ENCODE data around the gene THRAP3. TPM values are rescaled to one million over a fixed set of nuclear protein-coding genes. Genes with fewer than 3 reads are reported as not detected.
A peak's percentile ranks its signal among the peaks of the same experiment; 100 is the strongest.

THRAP3 gene
- polyA plus RNA-seq, 1 experiment, result 76.0 TPM

DNA sequence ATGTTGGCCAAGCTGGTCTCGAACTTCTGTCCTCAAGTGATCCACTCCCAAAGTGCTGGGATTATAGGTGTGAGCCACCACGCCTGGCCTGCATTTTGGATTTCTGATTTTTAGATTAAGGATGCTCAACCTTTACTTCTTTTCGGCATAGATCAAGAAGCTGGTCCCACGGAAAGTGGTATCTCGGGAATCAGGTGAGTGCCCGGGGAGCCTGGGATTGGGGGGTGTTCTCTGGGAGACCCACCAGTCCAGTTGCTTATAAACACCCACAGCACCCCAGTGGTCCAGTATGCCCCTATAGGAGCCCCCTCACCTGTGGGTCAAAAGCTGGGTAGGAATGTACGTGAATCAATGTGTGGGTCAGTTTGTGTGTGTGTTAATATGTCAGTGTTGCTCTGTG is 85.2 kb downstream of the THRAP3 start:
- ChIA-PET CTCF (interaction anchor here (0.6 to 4.0 kb wide), 4 partner anchors 9 to 160 kb away, joined by 3 to 22 read pairs (median 3); partner anchors contain the start of gene TRAPPC3), POLR2A (interaction anchor here (0.7 kb wide), 1 partner anchor 12 kb away, joined by 4 read pairs; no protein-coding TSS in a partner anchor)
- no peak for DNase-seq (ENCODE audit: low read depth, low spot score)
- Histone ChIP-seq H3K27me3 (ENCODE audit: control insufficient read depth, insufficient read depth, low read length) (no peaks in the 10 kb centered on the region), H3K9me3 (ENCODE audit: control insufficient read depth, insufficient read depth, low read length) (no peaks in the 10 kb centered on the region), H3K4me3 (ENCODE audit: low read depth, low read length) (no peak overlapping the region), H3K27ac (ENCODE audit: low read depth, low read length) (no peak overlapping the region)
- TF ChIP-seq, protein P1, sequence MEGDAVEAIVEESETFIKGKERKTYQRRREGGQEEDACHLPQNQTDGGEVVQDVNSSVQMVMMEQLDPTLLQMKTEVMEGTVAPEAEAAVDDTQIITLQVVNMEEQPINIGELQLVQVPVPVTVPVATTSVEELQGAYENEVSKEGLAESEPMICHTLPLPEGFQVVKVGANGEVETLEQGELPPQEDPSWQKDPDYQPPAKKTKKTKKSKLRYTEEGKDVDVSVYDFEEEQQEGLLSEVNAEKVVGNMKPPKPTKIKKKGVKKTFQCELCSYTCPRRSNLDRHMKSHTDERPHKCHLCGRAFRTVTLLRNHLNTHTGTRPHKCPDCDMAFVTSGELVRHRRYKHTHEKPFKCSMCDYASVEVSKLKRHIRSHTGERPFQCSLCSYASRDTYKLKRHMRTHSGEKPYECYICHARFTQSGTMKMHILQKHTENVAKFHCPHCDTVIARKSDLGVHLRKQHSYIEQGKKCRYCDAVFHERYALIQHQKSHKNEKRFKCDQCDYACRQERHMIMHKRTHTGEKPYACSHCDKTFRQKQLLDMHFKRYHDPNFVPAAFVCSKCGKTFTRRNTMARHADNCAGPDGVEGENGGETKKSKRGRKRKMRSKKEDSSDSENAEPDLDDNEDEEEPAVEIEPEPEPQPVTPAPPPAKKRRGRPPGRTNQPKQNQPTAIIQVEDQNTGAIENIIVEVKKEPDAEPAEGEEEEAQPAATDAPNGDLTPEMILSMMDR (IDR thresholded peaks at IDR 0.05; ENCODE audit: low read depth, low read length), result no peak

DNA sequence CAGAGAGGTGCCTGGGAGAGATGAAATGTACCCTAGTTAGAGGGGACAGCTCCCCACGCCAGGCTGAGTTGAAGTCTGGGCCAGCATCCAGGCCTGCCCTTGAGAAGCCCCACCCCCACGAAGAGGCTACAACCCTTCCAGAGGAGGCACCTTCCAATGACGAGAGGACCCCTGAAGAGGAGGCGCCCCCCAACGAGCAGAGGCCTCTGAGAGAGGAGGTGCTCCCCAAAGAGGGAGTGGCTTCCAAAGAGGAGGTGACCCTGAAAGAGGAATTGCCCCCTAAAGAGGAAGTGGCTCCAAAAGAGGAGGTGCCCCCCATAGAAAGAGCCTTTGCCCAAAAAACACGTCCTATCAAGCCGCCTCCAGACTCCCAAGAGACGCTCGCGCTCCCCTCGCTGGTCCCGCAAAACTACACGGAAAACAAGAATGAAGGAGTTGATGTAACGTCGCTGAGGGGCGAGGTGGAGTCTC is 96.1 kb downstream of the THRAP3 start:
- H3K27me3 ChIP-seq (ENCODE audit: control insufficient read depth, insufficient read depth, low read length), result no peaks in the 10 kb centered on the region
- no peaks in the 10 kb centered on the region; the same call in 1 of the 2 replicates for H3K9me3 ChIP-seq (ENCODE audit: control insufficient read depth, insufficient read depth, low read length)
- DNase-seq (ENCODE audit: low read depth, low spot score), result no peak
- peak overlapping the region; percentile 57 for H3K27ac ChIP-seq (ENCODE audit: low read depth, low read length)
- ChIA-PET CTCF (interaction anchor here (1.6 kb wide), 1 partner anchor 20 kb away, joined by 3 read pairs; no protein-coding TSS in a partner anchor), POLR2A (no interaction called here)
- H3K4me3 ChIP-seq (ENCODE audit: low read depth, low read length), result no peak overlapping the region; the same call in 1 of the 2 replicates
- TF ChIP-seq, protein P1 (IDR thresholded peaks at IDR 0.05; ENCODE audit: low read depth, low read length), result no peak

DNA sequence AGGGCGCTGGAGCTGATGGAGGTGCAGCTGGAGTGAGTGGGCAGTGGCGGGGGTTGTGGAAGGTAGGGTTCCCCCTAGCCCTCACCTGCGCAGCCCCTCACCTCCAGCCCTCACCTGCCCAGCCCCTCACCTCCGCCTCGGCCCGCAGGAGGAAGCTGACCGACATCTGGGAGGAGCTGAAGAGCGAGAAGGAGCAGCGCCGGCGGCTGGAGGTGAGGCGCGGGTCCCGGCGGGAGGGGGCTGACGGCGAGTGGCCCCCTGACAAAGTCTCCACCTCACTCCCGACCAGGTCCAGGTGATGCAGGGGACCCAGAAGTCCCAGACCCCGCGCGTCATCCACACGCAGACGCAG is 96.5 kb downstream of the THRAP3 start:
- DNase-seq (ENCODE audit: low read depth, low spot score), result no peak
- Histone ChIP-seq H3K27me3 (ENCODE audit: control insufficient read depth, insufficient read depth, low read length) (no peaks in the 10 kb centered on the region), H3K4me3 (ENCODE audit: low read depth, low read length) (peak overlapping the region; percentile 49), H3K9me3 (ENCODE audit: control insufficient read depth, insufficient read depth, low read length) (no peaks in the 10 kb centered on the region; the same call in 1 of the 2 replicates), H3K27ac (ENCODE audit: low read depth, low read length) (peak overlapping the region; percentile 57)
- TF ChIP-seq, protein P1 (IDR thresholded peaks at IDR 0.05; ENCODE audit: low read depth, low read length), result no peak
- POLR2A ChIA-PET, result interaction anchor here (0.6 to 1.7 kb wide), 5 partner anchors 10 to 171 kb away, joined by 3 to 8 read pairs (median 4); partner anchors contain the start of gene TRAPPC3
- CTCF ChIA-PET, result interaction anchor here (1.6 kb wide), 1 partner anchor 21 kb away, joined by 3 read pairs; no protein-coding TSS in a partner anchor

DNA sequence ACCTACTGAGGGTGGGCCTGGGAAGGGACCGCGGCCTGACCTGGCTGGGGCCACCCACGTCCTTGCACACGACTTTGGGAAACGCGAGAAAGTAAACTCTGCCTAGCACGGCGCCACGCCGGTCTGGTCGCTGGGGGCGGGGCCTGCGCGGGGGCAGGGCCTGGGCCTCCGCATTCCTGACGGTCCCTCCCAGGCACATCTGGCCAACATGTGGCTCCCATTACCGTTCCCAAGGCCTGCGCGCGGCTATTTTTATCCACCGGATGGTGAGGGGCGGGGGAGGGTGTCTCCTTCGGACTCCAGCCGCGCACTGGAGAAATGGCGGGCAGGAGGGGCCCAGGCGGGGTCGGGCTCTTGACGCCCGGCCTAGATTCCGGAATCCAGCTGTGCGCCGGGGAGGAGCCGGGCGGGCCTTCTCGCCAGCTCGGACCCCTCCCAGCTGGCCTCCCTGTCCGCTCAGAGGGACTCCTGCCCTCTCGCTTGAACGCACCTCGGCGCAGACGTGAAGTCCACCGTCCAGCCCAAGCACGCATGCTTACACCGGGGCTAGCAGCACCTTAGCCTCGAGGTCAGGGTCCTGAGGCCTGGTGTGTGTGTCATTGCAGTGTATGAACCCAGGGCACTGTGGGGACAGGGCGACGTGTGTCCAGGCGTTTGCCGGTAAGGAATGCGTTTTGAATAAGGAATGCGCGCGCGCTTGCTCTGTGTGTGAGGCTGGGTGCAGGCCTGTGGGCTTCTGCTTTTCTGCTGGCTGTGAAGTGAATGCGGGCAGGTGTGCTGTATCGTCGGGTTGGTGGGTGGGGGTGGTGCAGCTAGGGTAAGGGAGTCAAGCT is 97.1 kb downstream of the THRAP3 start:
- POLR2A ChIA-PET, result interaction anchor here (0.6 to 1.8 kb wide), 8 partner anchors 11 to 172 kb away, joined by 3 to 8 read pairs (median 4); partner anchors contain the start of gene TRAPPC3
- peak; percentile 80 for DNase-seq (ENCODE audit: low read depth, low spot score)
- Histone ChIP-seq H3K4me3 (ENCODE audit: low read depth, low read length) (peak overlapping the region; percentile 79), H3K27me3 (ENCODE audit: control insufficient read depth, insufficient read depth, low read length) (no peaks in the 10 kb centered on the region), H3K27ac (ENCODE audit: low read depth, low read length) (peak overlapping the region; percentile 65), H3K9me3 (ENCODE audit: control insufficient read depth, insufficient read depth, low read length) (no peaks in the 10 kb centered on the region; the same call in 1 of the 2 replicates)
- CTCF ChIA-PET, result interaction anchor here (1.2 to 1.6 kb wide), 2 partner anchors 21 to 47 kb away, joined by 3 to 4 read pairs; no protein-coding TSS in a partner anchor
- TF ChIP-seq, protein P1 (IDR thresholded peaks at IDR 0.05; ENCODE audit: low read depth, low read length), result no peak
